ENCODE measurements around the gene KATNAL2. TPM values are rescaled to one million over a fixed set of nuclear protein-coding genes. Genes with fewer than 3 reads are reported as not detected.
"Not testable (repeated sequence)": the region's sequence is repeated elsewhere in the genome, so short reads cannot be mapped to it uniquely, and the experiment has no call there.

KATNAL2 gene
- total RNA-seq, 1 experiment from 2014 or later, result 4.2 TPM

- Histone ChIP-seq H3K9me3 (replicated peaks) (no peaks in the 10 kb centered on the region), H3K4me3 (peak overlapping the region; percentile 88), H3K36me3 (no peaks in the 10 kb centered on the region), H3K27ac (peak overlapping the region; percentile 74), H3K27me3 (no peaks in the 10 kb centered on the region), H3K4me1 (peaks cover 3% of the 10 kb centered on the region; the same call in 1 of the 2 replicates)
- DNase-seq, result peak in 1 of 2 experiments; percentile 11
Measured at GRCh38 chr18:46915800-46916550, 1.4 kb upstream of the KATNAL2 start.

DNA sequence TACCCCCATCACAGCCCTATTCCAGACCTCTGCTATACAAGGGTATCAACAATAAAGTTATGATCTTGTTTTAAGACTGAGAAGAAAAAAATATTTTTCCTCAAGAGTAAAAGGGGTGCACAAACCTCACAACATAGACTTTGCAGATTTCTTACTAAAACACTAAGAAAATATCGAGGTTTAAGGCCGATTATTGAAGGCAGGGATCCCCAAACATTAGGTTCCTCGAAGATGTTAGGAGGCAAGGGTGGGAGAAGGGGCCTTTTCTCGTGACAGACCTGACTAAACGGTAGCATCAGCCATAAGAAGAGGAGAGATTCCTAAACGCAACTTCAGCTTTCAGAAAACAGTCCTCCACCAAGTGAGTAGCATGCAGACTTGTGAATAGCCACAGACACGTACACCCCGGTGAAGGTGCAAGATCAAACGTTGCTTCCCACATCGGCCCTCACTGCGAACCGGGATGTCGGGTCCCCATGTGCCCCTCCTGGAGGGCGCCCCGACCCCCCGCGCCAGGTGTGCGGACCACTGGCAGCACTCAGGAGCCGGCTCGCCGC is 773 bp upstream of the KATNAL2 start:
- Histone ChIP-seq H3K4me3 (peak overlapping the region; percentile 88), H3K4me1 (peaks cover 3% of the 10 kb centered on the region; the same call in 1 of the 2 replicates), H3K27ac (peak overlapping the region; percentile 74), H3K27me3 (no peaks in the 10 kb centered on the region), H3K36me3 (no peaks in the 10 kb centered on the region), H3K9me3 (replicated peaks) (no peaks in the 10 kb centered on the region)
- DNase-seq, result peak; percentile 10 to 40

DNA sequence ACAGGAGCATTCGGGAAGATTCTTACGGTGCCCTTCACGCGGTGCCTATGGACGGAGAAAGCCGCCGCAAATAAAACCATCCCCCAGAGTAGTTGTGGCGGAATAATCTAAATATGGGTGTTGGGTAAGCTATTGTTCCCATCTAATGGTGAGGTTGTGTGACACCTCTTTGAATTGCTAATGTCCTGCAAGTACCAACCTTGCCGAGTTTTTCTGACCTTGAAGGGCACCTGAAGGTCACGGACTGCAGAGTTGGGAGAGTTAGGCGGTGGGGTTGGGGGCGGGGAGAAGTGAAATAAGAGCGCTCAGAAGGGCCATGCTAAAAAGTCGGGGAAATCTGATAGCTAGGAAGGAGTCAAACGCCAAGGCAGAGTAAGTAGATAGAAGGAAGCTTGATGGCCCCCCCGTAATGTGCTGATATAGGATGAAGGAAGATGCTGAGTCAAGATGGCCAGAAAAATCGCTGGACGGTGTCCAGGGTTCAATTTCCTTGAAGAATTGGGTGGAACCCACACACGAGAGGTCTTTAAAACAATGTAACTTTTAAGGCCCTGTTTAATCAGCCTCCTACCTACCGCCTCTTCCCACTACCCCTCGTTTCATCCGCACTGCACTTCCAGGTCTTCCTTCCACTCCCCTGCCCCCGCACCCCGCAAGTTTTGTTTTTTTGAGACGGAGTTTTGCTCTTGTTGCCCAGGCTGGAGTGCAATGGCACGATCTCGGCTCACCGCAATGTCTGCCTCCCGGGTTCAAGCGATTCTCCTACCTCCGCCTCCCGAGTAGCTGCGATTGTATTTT is 600 bp downstream of the KATNAL2 start:
- Histone ChIP-seq H3K36me3 (no peaks in the 10 kb centered on the region), H3K9me3 (replicated peaks) (no peaks in the 10 kb centered on the region), H3K4me3 (peak overlapping the region; percentile 88), H3K27me3 (no peaks in the 10 kb centered on the region), H3K27ac (peak overlapping the region; percentile 85), H3K4me1 (peaks cover 3% of the 10 kb centered on the region; the same call in 1 of the 2 replicates)
- peak; percentile 35 to 58 for DNase-seq

- Histone ChIP-seq H3K4me3 (no peak overlapping the region), H3K27ac (no peak overlapping the region), H3K4me1 (peaks cover 3% of the 10 kb centered on the region; the same call in 1 of the 2 replicates), H3K9me3 (replicated peaks) (no peaks in the 10 kb centered on the region), H3K27me3 (no peaks in the 10 kb centered on the region), H3K36me3 (no peaks in the 10 kb centered on the region)
- no peak for DNase-seq
Measured at GRCh38 chr18:46920067-46920466, 2.7 kb downstream of the KATNAL2 start.

- H3K4me3 ChIP-seq, result no peak overlapping the region
- no peak for DNase-seq
- no peaks in the 10 kb centered on the region for H3K36me3 ChIP-seq
- no peaks in the 10 kb centered on the region for H3K9me3 ChIP-seq (replicated peaks)
- 0 out of 2 replicates have a peak, but pooled peaks cover 3% of the 10 kb centered on the region for H3K4me1 ChIP-seq
- H3K27me3 ChIP-seq, result no peaks in the 10 kb centered on the region
- H3K27ac ChIP-seq, result no peak overlapping the region
Measured at GRCh38 chr18:46920653-46921052, 3.3 kb downstream of the KATNAL2 start.

DNA sequence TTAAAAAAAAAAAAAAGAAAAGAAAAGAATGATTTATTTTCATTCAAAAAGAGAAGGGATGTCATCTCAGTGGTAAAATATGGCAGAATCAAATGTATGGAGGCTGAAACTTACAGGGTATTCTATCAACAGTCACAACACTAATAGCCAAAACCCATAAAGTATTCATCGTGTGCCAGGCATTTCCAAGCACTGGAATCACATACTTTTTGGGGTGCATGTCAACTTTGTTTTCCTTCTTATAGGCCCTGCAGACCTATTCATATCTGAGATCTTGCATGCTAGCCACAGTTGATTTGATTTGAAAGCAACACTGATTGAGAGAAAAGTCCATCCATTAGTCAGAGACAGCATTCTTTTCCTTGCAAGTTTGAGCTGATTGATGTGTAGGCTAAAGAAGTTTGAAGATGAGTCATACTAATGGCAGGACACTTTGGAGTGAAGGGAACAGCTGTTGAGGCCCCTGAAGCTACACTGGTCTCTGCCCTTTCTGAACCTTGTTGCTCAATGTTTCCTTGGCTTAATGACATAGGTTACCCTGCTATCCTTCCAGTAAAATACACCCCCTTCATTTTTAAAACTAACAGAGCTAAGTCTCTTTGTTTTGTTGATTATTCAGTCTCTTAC is 22.0 kb downstream of the KATNAL2 start:
- peaks cover 20% of the 10 kb centered on the region for H3K4me1 ChIP-seq
- peak overlapping the region; percentile 89 for H3K27ac ChIP-seq
- no peaks in the 10 kb centered on the region for H3K36me3 ChIP-seq
- peak overlapping the region; percentile 30 for H3K4me3 ChIP-seq
- DNase-seq, result peak; percentile 80 to 91
- H3K9me3 ChIP-seq (replicated peaks), result no peaks in the 10 kb centered on the region
- H3K27me3 ChIP-seq, result no peaks in the 10 kb centered on the region

- no peaks in the 10 kb centered on the region for H3K36me3 ChIP-seq
- H3K4me1 ChIP-seq, result peaks cover 20% of the 10 kb centered on the region
- no peak for DNase-seq
- H3K27me3 ChIP-seq, result no peaks in the 10 kb centered on the region
- H3K4me3 ChIP-seq, result no peak overlapping the region
- no peaks in the 10 kb centered on the region for H3K9me3 ChIP-seq (replicated peaks)
- peak overlapping the region; percentile 89 for H3K27ac ChIP-seq
Measured at GRCh38 chr18:46939998-46940571, 22.7 kb downstream of the KATNAL2 start.

- no peak overlapping the region for H3K4me3 ChIP-seq
- H3K9me3 ChIP-seq (replicated peaks), result no peaks in the 10 kb centered on the region
- H3K27ac ChIP-seq, result no peak overlapping the region
- H3K27me3 ChIP-seq, result no peaks in the 10 kb centered on the region
- peaks cover 23% of the 10 kb centered on the region for H3K4me1 ChIP-seq
- DNase-seq, result no peak
- H3K36me3 ChIP-seq, result no peaks in the 10 kb centered on the region
Measured at GRCh38 chr18:46942646-46943045, 25.2 kb downstream of the KATNAL2 start.

DNA sequence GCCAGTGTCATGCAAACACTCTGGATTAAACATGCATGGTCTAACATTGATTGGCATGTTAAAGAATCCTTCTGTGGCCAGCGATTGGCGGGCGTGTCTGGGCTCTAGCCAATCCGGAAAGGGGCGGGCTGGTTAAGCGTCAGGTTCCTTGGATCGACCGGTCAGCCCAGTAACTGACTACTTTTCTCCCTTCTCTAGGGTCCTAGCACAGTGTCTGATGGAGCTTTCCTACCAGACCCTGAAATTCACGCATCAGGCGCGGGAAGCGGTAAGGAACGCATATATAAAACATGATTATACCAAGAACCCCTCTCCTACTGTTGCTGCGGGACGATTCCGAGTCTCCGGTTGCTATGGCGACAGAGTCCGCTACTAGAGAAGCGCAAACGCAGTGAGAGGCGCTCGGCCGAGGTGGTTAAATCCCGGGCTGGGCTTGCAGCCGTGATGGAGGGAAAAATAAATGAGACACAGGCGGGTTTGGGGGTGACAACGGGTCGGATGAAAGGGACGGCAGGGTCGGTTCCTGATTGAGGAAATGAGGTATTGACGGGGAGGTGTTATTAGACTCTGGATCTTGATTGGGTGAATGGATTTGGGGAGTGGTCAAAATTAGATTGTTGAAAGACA is 29.4 kb downstream of the KATNAL2 start:
- Histone ChIP-seq H3K4me3 (peak overlapping the region; percentile 74), H3K27me3 (no peaks in the 10 kb centered on the region), H3K36me3 (no peaks in the 10 kb centered on the region), H3K4me1 (0 out of 2 replicates have a peak, but pooled peaks cover 3% of the 10 kb centered on the region), H3K27ac (no peak overlapping the region), H3K9me3 (replicated peaks) (no peaks in the 10 kb centered on the region)
- peak; percentile 81 to 87 for DNase-seq

DNA sequence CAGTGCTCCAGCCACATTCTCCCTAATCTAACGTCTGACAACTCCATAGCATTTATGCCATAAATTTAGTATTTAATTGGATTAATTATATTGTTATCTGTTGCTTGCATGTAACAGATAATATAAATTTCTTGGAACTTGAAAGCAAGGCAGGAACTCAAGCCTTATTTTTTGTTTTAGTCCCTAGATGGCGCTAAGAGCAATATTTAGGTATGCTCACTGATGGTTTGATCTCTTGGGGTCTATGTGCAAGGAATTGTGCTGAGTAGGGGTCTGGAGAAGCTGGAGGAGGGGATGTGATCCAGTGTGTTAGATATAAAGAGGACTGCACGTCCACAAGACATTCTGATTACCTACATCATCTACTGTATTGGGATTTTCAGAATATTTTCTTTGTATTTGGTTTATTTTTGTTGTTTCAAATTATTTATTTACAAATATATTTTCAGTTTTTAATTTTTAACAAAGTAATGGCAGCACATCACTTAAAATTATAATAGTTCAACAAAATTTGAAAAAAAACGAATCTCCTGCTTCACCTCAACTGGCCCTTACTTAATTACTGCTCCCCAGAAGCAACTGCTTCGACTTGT is 32.8 kb downstream of the KATNAL2 start:
- Histone ChIP-seq H3K27me3 (no peaks in the 10 kb centered on the region), H3K36me3 (no peaks in the 10 kb centered on the region), H3K9me3 (replicated peaks) (no peaks in the 10 kb centered on the region), H3K27ac (no peak overlapping the region), H3K4me3 (no peak overlapping the region), H3K4me1 (0 out of 2 replicates have a peak, but pooled peaks cover 3% of the 10 kb centered on the region)
- DNase-seq, result peak in 1 of 2 experiments; percentile 42

GRCh38 chr18:46953195-46953594 is 35.8 kb downstream of the KATNAL2 start:
- no peaks in the 10 kb centered on the region for H3K36me3 ChIP-seq
- H3K4me1 ChIP-seq, result no peaks in the 10 kb centered on the region
- H3K4me3 ChIP-seq, result no peak overlapping the region
- no peak overlapping the region for H3K27ac ChIP-seq
- H3K9me3 ChIP-seq (replicated peaks), result no peaks in the 10 kb centered on the region
- no peak for DNase-seq
- no peaks in the 10 kb centered on the region for H3K27me3 ChIP-seq

- Histone ChIP-seq H3K27ac (no peak overlapping the region), H3K4me3 (no peak overlapping the region), H3K9me3 (replicated peaks) (no peaks in the 10 kb centered on the region), H3K27me3 (no peaks in the 10 kb centered on the region), H3K4me1 (no peaks in the 10 kb centered on the region), H3K36me3 (no peaks in the 10 kb centered on the region)
- no peak for DNase-seq
Measured at GRCh38 chr18:46958209-46958608, 40.8 kb downstream of the KATNAL2 start.

DNA sequence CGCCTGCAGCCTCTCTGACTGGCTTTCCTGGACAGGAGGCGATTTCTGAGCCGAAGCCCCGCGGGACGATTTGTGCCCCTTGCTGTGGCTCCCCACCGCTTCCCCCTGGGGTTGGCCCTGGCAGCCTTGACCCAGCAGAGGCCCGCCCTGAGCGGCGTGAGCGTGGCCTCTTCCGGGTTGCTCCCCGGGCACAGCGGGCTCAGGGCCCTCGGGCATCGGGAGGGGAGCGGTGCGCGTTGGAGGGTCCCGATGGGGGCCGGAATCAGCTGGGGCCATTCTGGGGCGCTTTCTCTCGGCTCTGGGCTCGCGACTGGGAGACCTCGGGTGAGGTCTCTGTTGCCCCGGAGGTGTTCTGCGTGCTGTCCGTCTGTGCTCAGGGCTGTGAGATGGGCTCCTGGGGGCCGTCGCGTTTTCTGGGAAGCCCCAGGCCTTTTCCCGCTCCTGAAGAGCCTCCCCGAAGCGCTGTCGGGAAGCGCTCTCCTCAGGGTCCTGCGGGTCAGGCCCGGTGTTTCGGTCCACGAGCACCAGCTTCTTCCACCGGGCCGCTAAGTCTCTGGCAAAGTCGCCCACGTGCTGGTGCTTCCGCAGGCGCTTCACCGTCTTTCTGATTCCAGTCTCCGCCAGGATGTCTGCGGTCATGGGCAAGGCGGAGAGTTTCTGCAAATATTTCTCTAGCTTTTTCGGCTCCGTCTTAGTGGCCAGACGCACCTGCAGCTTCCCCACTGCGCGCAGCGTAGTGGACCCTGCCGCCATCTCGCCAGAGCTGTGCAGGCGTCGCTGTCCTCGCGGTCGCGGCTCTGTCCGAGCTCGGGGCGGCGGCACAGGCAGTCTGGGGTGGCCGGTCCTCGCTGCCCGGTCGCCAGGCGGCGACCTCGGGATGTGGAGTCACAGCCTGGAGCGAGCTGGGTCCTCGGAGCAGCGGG is 46.5 kb downstream of the KATNAL2 start:
- not testable (repeated sequence) for DNase-seq; H3K27me3 ChIP-seq; H3K4me3 ChIP-seq; H3K36me3 ChIP-seq; H3K4me1 ChIP-seq; H3K9me3 ChIP-seq (replicated peaks); H3K27ac ChIP-seq

All from SJCRH30 (cell line).